ENCODE measurements around the gene FSTL5.

The FSTL5 gene

DNA sequence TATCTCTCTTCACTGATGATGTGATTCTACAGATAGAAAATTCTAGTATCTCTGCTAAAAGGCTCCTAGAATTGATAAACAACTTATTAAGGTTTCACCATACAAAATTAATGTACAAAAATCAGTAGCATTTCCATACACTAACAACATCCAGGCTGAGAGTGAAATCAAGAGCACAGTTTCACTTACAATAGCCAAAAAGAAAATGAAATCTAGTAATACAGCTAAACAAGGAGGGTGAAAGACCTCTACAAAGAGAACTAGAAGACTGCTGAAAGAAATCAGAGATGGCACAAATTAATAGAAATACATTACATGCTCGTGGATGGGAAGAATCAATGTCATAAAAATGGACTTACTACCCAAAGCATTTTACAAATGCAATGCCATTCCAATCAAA is 751.9 kb downstream of the FSTL5 start:
- no peak for TF ChIP-seq CTCF (IDR thresholded peaks at IDR 0.05; ENCODE audit: low read depth, low read length)
- H3K4me3 ChIP-seq (ENCODE audit: low read depth, low read length): no peak overlapping the region

- no peak overlapping the region for H3K4me3 ChIP-seq (ENCODE audit: low read depth, low read length)
- no peak for TF ChIP-seq CTCF (IDR thresholded peaks at IDR 0.05; ENCODE audit: low read depth, low read length)
These were observed 759.3 kb downstream of the FSTL5 start for GRCh38 chr4:161404346-161405110.

DNA sequence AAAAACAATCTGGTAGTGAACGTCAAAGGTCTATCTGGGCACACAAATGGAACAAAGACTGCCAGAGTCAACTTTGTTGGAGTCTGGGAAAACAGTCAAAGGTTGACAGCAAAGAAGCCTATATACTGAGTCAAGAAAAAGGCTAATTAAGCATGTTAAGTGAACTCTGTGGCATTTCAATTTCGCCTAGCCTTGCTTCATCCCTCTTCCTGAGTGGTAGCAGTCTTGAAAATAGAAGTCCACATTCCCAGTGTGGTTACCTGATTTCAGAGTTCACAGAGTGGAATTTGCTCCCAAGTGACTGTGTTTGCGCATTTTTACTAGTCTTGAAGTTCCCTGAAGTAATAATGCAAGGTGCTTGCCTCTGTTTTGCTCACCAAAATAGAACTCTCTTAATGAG is 760.0 kb downstream of the FSTL5 start:
- no peak overlapping the region for H3K4me3 ChIP-seq (ENCODE audit: low read depth, low read length)
- no peak for TF ChIP-seq CTCF (IDR thresholded peaks at IDR 0.05; ENCODE audit: low read depth, low read length)

GRCh38 chr4:161393602-161394001 is 770.2 kb downstream of the FSTL5 start:
- no peak for TF ChIP-seq CTCF (IDR thresholded peaks at IDR 0.05; ENCODE audit: low read depth, low read length)
- H3K4me3 ChIP-seq (ENCODE audit: low read depth, low read length): no peak overlapping the region

- TF ChIP-seq CTCF (IDR thresholded peaks at IDR 0.05; ENCODE audit: low read depth, low read length): no peak
- no peak overlapping the region for H3K4me3 ChIP-seq (ENCODE audit: low read depth, low read length)
These were observed 781.1 kb downstream of the FSTL5 start for GRCh38 chr4:161382655-161383054.

DNA sequence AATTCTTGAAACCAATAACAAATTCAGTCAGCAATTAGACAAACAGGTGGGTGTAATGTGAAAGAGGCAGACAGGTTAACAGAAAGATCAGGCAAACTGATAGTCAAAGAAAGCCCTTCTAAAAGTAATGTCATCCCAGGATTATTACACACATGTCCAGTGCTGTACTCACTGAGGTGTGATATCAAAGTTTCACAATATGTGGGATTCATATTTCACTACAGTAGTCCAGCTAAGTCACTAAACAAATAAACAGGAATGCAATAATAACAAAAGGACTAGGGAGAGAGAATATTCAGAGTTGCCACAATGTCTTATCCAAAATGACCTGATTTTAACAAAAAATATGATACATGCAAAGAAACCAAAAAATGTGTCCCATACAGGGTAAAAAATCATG is 787.5 kb downstream of the FSTL5 start:
- H3K4me3 ChIP-seq (ENCODE audit: low read depth, low read length): no peak overlapping the region
- no peak for TF ChIP-seq CTCF (IDR thresholded peaks at IDR 0.05; ENCODE audit: low read depth, low read length)

DNA sequence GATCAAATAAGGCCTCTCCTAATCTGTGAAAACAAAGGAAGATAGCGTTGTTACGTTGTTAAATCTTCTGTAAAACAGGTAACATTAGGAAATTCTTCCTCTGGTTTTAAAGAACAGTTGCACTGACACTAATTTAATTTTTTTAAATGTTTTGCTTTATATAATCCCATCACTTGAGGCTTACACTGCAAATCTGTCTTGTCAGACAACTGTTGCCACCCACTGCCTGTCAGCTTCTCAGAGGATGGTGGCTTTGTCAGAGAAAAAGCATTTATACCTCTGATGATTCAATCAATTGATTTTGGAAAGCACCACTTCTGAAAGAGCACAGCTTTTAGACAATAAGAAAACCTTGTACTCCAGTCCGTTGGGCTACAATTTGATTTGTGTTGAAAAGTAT is 799.1 kb downstream of the FSTL5 start:
- TF ChIP-seq CTCF (IDR thresholded peaks at IDR 0.05; ENCODE audit: low read depth, low read length): no peak

More for the DNA sequence above, 799.1 kb downstream of the FSTL5 start:
- H3K4me3 ChIP-seq (ENCODE audit: low read depth, low read length): no peak overlapping the region

All from WI38 (cell line).